Stimulated activated CD8-positive, alpha-beta memory T cell treated with anti-CD3 and anti-CD28 coated beads, Interleukin-15, amount 100 ng/mL, for 1 hour (primary cell): ENCODE data around the gene DMRTB1.

Experiments
- DNase-seq: peaks from one replicate; pipeline ENCODE4 v3.0.0-alpha.2; 2020; ENCODE audit warnings: low read depth

DMRTB1 gene

GRCh38 chr1:53435151-53435550, 24.0 kb upstream of the DMRTB1 start:
- no peak for DNase-seq

DNA sequence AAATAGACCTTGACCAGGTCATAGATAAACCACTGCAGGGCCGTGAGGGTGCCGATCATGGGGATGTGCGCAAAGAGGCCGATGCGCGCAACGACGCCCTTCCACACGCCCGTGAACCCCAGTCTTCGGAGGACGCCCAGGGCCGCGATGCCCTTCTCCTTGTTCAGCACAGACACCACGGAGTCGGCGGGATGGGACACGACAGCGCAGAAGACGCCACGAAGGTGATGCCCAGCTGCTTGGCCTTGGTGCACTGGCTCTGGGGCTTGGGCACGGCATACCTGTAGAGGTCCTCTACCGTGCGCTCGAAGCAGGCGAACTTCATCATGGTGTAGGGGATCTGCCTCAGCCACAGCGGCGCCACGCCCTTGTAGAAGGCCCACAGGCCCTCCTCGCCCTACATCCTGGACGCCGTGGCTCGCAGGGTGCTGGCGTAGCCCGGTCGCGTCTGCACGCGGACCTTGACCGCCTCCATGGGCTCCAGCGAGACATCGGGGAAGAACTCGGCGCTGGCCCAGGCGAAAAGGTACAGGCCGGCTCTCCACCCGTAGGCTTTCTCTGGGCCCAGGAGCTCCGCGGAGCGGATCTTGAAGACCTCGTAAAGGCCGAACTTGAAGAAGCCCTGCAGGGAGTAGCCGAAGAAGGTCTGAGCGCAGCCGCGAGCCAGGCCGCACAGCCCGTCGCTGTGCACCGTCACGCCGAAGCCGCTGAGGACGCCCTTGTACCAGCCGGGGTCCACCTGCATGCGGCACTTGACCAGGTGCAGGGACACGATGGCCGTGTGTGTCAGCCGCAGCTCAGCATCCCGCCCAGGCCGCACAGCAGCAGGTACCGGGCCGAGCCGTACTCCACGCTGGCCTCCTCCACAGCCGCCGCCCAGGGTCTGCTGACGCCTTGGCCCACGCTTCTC, 20.5 kb upstream of the DMRTB1 start:
- no peak for DNase-seq

- DNase-seq, result no peak
These were observed 19.6 kb upstream of the DMRTB1 start for GRCh38 chr1:53439337-53440207.

GRCh38 chr1:53440633-53441032, 18.6 kb upstream of the DMRTB1 start:
- DNase-seq, result no peak

GRCh38 chr1:53442299-53442698, 16.9 kb upstream of the DMRTB1 start:
- DNase-seq, result no peak

GRCh38 chr1:53446051-53446450, 13.1 kb upstream of the DMRTB1 start:
- no peak for DNase-seq

DNA sequence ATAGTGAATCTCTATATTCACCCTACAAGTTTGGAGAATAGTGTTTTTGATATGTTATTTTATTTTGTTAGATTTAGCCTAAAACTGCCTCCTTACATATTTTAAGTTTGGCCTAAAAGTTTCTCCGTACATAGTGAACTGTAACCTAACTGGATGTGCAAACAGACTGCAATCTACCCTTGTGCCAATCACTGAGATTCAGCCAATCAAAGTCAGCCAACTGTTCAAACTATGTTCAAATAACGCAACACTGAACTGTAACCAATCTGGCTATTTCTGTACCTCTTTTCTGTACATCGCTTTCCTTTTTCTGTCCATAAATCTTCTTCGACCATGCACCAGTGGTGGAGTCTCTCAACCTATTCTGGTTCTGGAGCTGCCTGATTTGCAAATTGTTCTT, 11.8 kb upstream of the DMRTB1 start:
- DNase-seq, result no peak

- DNase-seq, result no peak
These were observed 10.9 kb upstream of the DMRTB1 start for GRCh38 chr1:53448241-53448841.

DNA sequence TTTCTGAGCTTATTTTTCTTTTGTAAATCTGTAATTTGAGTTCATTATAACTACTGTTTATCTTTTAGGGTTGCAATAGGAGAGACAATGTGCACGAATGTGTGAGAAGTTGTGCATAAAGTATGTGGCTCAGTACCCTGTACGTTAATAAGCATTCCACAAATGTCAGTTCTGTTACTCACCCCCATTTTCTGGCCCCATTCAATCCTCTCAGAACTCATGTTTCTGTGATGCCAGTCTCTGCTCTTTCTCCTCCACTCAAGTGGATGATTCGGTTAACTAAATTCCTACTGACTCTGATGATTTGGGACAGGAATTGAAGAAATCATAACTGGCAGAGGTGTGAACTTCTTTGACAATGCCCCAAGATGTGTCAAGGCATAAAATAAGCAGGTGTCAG, 10.2 kb upstream of the DMRTB1 start:
- no peak for DNase-seq

GRCh38 chr1:53449693-53450092, 9.5 kb upstream of the DMRTB1 start:
- no peak for DNase-seq

GRCh38 chr1:53450225-53450624, 9.0 kb upstream of the DMRTB1 start:
- no peak for DNase-seq

GRCh38 chr1:53454019-53454418, 5.2 kb upstream of the DMRTB1 start:
- no peak for DNase-seq

DNA sequence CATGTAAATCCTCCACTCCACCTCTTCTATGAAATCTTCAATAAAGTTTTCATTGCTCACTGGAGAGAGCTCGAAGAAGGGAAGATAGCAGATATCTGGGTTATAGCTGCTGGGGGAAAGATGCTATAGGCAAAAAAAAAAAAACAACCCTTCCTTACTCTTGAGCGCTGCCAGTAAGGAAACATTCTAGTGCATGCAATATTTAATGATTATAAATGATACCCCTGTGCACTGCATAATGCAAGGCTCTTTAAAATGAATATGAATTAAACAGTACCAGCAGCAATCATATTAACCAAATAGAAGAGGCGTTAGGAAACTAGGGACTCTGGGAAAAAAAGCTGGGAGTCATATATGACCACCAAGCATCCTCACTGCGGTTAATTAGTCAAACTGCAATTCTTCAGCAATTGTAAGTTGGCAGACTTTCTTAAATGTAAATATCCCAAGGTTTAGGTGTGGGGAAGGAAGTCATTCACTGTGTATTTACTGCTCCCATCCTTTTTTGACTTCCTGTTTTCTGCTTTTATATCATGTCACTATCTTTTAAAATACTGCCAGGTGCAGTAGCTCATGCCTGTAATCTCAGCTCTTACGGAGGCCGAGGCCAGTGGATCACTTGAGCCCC, 3.7 kb upstream of the DMRTB1 start:
- no peak for DNase-seq

DNA sequence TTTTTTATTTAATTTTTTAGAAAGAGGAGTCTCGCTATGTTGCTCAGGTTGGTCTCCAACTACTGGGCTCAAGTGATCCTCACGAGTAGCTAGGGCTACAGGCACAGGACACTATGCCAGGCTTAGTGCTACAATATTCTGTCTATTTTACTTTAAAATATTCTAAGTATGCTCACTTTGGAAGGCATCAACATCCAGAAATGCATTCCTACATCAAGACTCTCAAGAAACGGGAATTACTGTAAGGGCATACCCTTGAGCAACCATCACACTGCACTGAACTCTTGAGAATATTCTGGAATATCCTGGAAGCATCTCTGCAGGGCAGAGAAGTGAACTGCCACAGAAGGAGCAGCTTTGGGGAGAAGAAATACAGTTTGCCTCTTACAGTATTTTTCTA, 565 bp upstream of the DMRTB1 start:
- DNase-seq, result no peak

DNA sequence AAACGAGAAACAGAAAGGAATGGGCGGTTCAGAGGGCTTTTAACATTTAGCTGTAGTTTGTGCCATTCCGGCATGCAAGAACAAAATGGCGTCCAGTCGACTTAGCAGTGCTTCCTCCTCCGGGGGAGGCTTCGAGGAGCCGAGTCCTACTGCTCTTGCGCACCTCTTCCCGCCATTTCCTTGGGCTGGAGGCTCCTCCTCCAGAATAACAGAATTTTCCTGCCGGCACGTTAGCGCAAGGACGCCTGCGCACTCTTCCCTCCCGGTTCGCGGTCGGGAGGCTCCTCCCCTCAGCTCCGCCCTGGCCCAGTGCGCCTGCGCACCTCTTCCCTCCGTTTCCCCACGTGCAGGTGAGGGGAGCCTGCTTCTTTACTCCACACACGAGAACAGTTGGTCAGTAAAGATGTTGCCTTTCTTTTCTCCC, 1.0 kb downstream of the DMRTB1 start:
- DNase-seq, result no peak

GRCh38 chr1:53460666-53461322, 1.6 kb downstream of the DMRTB1 start:
- DNase-seq, result no peak

DNA sequence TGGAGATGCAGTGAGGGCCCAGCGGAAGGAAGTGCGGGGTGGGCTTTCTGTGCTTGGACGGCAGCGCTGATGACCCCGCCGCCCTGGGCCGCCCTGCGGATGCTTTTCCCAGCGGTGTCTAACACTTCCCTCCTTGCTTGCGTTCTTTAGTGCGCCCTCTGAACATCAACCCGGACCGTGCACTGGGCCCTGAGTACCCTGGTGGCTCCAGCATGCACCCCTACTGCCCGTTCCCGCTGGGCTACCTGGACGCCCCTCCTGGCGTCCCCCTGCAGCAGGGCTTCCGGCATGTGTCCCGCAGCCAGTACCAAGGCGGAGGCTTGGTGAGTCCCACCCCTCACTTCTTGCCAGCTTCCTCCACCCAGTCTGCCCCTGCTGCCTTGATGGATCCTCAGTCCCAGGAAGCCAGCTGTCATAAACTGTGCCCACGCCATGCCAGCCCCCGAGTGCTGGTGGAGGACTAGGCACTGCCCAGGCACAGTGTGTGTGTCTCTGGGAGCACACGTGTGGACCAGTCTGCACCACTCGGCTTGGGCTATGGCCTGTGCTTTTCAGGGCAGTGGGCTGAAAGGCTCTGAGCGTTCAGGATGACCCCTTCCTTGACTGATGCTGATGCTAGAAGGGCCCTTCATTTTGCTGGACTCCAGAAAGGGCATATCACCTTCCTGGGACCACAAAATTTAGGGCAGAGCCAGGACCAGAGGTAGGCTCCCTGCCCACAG, 2.3 kb downstream of the DMRTB1 start:
- DNase-seq, result no peak

- DNase-seq, result no peak
These were observed 3.0 kb downstream of the DMRTB1 start for GRCh38 chr1:53462193-53462592.

- no peak for DNase-seq
These were observed 3.7 kb downstream of the DMRTB1 start for GRCh38 chr1:53462769-53463501.
